GM18508 (cell line): ENCODE results near the gene CAVIN1.

Source experiments
- ATAC-seq: cut with Tn5 transposase; IDR thresholded peaks from one replicate; pipeline ENCODE4 v1.9.1; 2021; ENCODE audit warnings: moderate number of reproducible peaks; ENCODE audit not compliant: insufficient read depth, unreplicated experiment

Gene CAVIN1

DNA sequence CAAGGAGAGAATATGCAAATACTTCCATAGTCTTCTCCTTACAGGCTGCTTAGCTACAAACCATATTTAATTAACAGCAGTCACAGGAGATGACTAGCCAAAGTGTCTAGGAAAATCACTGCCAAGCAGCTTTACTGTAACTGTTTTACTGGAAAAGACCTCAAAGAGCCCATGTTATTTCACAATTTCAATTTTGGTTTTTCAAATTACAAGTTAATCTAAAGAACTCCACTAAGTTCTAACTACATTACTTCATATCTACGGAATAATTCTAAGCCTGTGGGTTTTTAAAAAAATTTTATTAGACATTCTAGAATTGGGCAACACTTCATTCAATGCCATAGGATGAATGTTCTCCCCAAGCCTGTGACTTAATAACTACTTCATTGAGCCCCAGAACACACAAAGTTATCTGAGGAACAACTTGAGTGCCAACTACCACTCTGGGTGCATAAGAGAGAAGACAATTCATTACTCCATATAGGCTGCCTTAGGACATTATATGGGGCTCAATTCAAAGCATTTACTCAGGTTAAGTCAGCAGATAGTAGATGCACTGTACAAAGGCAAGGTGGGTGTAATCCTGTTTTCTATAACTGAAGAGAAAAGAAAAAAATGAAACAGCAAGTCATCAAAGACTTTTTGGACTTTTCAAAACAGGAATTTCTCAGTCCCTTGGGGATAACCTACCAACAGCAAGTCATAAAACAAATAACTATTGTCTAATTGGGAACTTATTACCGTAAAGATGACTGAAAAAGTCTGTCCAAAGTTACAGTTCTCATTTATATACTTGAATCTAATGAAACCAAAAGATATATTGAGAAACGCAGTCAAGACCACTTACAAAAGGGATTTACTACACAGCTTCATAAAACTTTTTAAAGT lies 67.9 kb downstream of the CAVIN1 start:
- ATAC-seq: no peak
